ENCODE results near the gene APOBEC3A.
A peak's percentile ranks its signal among the peaks of the same experiment; 100 is the strongest.
"Not testable (repeated sequence)": the region's sequence is repeated elsewhere in the genome, so short reads cannot be mapped to it uniquely, and the experiment has no call there.

The APOBEC3A gene

DNA sequence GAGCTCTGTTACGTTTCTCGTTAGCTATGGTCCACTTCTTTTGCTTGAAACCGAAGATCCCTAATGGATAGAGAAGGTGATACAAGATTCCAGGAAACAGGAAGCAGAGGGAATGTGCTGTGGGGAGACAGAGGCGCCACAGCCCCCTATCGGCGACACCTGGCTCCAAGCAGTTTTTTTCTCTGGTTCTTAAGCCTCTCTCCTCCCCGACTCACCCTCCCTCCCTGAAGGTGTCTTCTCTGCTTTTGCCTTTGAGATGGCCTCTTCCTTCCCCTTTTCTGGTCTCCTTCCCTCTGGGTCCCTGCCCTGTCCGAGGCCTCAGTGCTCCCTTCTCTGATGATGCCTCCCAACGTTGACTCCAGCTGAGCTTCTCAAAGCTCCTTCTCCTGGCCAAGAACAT lies 14.2 kb upstream of the APOBEC3A start:
- DNase-seq (ENCODE audit: low read depth in 2 of 2) = no peak

- no peak for DNase-seq (ENCODE audit: low read depth in 2 of 2)
Observed at GRCh38 chr22:38943882-38944281, 13.5 kb upstream of the APOBEC3A start.

- no peak for DNase-seq (ENCODE audit: low read depth in 2 of 2)
Observed at GRCh38 chr22:38944653-38945052, 12.8 kb upstream of the APOBEC3A start.

GRCh38 chr22:38945706-38946338 lies 11.6 kb upstream of the APOBEC3A start:
- DNase-seq (ENCODE audit: low read depth in 2 of 2) = not testable (repeated sequence)

GRCh38 chr22:38946771-38947170 lies 10.6 kb upstream of the APOBEC3A start:
- DNase-seq (ENCODE audit: low read depth in 2 of 2) = no peak

- no peak for DNase-seq (ENCODE audit: low read depth in 2 of 2)
Observed at GRCh38 chr22:38947321-38948140, 9.9 kb upstream of the APOBEC3A start.

DNA sequence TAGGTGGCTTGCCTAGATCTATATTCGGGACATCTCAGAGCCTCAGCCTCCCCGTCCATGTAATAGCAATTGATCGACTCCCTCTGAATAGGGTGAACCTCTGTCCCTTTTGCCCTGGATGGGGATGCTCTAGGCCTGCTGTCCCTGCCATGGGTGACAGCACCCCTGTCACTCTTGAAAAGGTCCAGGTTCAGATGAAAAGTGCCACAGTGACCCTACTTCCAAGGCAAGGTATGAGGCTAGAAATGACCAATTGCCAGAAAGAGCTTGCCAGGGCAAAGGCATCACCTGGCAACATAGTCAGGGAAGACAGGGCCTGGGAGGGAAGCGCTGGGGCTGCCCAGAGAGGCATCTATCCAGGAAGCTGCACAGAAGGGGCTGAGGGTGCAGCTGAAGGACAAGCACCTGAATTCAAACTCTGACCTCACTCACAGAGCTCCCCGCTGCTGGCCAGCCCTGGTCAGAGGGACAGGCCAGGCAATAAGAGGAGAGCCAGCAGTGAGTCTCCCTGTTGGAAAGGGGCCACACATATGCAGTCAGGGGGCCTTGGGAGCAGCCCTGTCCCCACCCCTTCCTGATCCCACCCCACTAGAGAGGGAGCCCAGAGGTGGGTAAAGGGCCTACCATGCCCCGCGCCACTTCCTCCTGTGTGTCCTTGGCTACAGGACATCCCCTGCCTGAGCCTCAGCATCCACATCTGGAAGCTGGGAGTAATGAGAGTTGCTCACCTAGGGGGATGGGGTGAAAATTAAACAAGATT lies 9.0 kb upstream of the APOBEC3A start:
- no peak for DNase-seq (ENCODE audit: low read depth in 2 of 2)

GRCh38 chr22:38949889-38950405 lies 7.5 kb upstream of the APOBEC3A start:
- no peak for DNase-seq (ENCODE audit: low read depth in 2 of 2)

DNA sequence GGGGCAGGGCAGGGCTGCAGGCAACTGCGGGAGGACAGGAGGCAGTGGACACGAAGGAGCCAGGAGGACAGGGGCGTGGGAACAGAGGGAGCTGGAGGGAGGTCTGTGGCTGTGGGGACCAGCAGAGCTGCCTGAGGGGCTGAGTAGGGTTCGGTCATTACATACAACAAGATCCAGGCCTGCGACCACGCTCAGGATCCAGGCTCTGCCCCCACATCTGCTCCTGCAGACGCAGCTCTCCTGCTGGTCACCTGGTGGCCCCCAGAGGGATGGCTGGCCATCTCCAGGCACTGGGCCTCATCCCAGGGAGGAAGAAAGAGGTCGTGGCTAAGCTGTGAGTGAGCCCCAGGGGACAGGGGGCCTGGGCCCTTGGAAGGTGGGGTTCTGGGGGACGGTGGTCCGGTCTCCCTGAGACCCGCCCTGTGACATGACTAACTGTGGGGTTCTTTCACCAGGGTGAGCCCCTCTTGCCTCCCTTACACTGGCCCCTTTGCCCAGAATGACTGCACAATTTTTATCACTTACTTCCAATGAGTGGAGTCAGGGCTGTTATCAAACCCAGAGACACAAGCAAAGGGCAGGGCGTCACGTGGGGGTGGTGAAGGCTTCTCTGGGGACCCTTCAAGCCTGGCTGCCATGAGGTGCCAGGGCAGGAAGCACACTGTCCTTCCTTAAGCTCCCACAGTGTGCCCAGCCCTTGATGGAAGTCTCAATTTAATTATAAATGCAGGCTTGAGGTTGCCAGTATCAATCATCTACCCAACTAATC lies 6.7 kb upstream of the APOBEC3A start:
- no peak for DNase-seq (ENCODE audit: low read depth in 2 of 2)

DNA sequence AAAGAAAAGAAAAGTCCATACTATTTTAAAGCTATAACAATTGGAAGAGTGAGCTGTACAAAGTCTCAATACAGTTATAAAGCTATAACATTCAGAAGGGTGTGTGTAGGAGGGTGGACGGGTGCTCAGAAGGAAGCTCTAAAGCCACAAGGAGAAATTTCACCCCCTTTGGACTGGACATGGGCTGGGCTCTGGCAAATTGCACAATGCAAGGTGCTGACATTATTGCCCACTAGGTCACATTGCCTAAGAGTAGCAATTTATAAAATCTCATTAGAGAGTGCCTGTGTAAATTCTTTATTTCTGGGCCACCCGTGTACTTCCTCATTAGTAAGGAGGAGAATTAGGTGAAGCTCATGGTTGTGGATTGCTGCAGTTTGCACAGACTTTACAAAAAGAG lies 5.7 kb upstream of the APOBEC3A start:
- DNase-seq (ENCODE audit: low read depth in 2 of 2) = no peak

GRCh38 chr22:38952281-38952993 lies 5.0 kb upstream of the APOBEC3A start:
- no peak for DNase-seq (ENCODE audit: low read depth in 2 of 2)

GRCh38 chr22:38953091-38953490 lies 4.3 kb upstream of the APOBEC3A start:
- DNase-seq (ENCODE audit: low read depth in 2 of 2) = no peak

DNA sequence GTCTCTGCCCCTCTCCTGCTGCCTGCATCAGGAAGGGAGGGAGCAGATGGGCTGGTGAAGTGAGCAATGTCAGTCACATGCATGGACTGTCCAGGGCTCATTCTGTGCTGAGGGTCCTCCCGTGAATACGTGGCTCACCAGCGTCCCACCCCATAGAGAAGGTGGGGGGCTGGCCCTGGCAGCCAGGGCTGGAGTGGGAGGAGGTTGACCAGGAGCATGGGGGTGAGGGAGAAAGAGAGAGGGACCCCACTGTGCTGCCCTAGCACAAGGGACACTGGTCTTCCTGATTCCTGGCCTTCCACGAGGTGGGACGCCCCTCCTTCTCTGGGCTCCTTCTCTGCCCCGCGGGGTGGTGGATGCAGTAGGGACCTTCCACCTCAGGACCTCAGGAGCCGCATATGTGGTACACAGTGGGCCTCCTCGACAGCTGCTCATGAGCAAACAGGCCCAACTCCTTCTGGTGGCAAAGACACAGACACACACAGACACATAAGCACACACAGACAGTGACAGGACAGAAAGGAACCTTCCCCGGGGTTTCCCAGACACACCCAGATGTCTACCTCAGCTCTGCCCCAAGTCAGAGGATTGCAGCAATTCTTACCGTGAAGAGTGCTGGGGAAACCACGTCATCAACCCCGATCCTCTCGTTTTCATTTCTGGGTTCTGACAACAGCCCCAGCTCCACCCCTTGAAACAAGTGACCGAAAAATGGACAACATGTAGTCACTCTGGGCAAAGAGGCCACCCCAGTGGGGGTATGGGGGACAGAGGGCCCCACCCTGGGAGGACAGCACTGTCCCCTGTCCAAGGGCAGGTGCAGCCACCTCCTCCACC lies 3.6 kb upstream of the APOBEC3A start:
- DNase-seq (ENCODE audit: low read depth in 2 of 2) = peak; percentile 56 to 62

DNA sequence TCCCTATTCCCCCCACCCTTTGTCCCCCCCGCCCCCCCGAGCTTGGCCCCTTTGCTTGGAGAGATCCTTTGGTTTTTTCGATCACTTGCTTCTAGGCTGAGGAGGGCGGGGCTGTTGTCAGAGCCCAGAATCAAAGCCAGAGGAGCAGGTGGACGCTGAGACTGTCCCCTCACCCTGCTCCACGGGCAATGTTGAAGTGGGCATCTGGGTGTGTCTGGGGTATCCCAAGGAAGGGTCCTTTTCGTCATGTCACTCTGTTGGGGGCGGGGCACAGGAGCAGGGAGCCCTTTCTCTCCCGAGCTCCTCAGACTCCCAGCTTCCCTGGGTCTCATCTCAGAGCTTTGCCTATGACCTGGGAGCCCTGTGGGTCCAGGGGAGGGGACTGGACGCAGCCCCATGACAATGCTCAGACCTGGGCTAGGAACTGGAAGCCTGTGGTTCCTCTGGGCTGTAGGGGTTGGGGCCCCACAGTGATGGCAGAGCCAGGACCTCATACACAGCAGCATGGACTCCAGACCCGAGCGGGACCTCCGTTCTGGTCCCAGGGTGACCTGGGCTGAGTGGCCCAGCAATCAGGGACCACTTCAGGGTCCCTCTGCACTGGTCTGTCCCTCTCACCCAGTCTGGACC lies 2.9 kb upstream of the APOBEC3A start:
- no peak for DNase-seq (ENCODE audit: low read depth in 2 of 2)

GRCh38 chr22:38955250-38955905 lies 2.0 kb upstream of the APOBEC3A start:
- DNase-seq (ENCODE audit: low read depth in 2 of 2) = no peak

GRCh38 chr22:38955926-38956325 lies 1.5 kb upstream of the APOBEC3A start:
- DNase-seq (ENCODE audit: low read depth in 2 of 2) = no peak

- no peak for DNase-seq (ENCODE audit: low read depth in 2 of 2)
Observed at GRCh38 chr22:38956551-38956950, 858 bp upstream of the APOBEC3A start.

- DNase-seq (ENCODE audit: low read depth in 2 of 2) = no peak
Observed at GRCh38 chr22:38957808-38958650, 620 bp downstream of the APOBEC3A start.

Data from activated CD4-positive, alpha-beta T cell treated with anti-CD3 and anti-CD28 coated beads for 24 hours (primary cell).